Neural cell (in vitro differentiated cells): Measurements from ENCODE around the gene MALRD1. TPM values are rescaled to one million over a fixed set of nuclear protein-coding genes. Genes with fewer than 3 reads are reported as not detected.

Experiments
- H2AFZ ChIP-seq: fragments of 200-600, 300-800 bp; sonication (generic), shearing (Covaris generic); 2 replicates; pipeline ENCODE4 v1.6.0; 2014; ENCODE audit warnings: low read depth, mild to moderate bottlenecking, antibody characterized with exemption, low read length, moderate library complexity
- H3F3A ChIP-seq: fragments of 200-600 bp; shearing (Covaris generic); 2 replicates; pipeline ENCODE4 v1.6.1; 2016; ENCODE audit warnings: mild to moderate bottlenecking, moderate library complexity, mixed read lengths, antibody characterized with exemption, low read length; ENCODE audit not compliant: insufficient read depth, poor library complexity, severe bottlenecking
- H3K27ac ChIP-seq: fragments of 200-600, 300-800 bp; sonication (generic), shearing (Covaris generic); 2 replicates; pipeline ENCODE4 v1.5.1; 2014; ENCODE audit warnings: mild to moderate bottlenecking, low read length, moderate library complexity
- H3K27me3 ChIP-seq: fragments of 300-800, 200-600 bp; sonication (generic), shearing (Covaris generic); 2 replicates; pipeline ENCODE4 v1.6.0; 2014; ENCODE audit warnings: mild to moderate bottlenecking, low read depth, low read length, moderate library complexity; ENCODE audit not compliant: insufficient read depth
- H3K36me3 ChIP-seq: fragments of 300-800, 200-600 bp; sonication (generic), shearing (Covaris generic); 2 replicates; pipeline ENCODE4 v1.5.1; 2014; ENCODE audit warnings: mild to moderate bottlenecking, antibody characterized with exemption, low read length, moderate library complexity; ENCODE audit not compliant: insufficient read depth
- H3K4me2 ChIP-seq: fragments of 300-800, 200-600 bp; sonication (generic), shearing (Covaris generic); 2 replicates; pipeline ENCODE4 v1.6.0; 2014; ENCODE audit warnings: mild to moderate bottlenecking, low read length
- H3K4me3 ChIP-seq: fragments of 300-800, 200-600 bp; sonication (generic), shearing (Covaris generic); 2 replicates; pipeline ENCODE4 v1.5.1; 2014; ENCODE audit warnings: mild to moderate bottlenecking, low read length, moderate library complexity
- H3K79me2 ChIP-seq: fragments of 200-600 bp; shearing (Covaris generic); replicated peaks from 2 replicates; pipeline ENCODE4 v1.6.0; 2014; ENCODE audit warnings: mild to moderate bottlenecking, low read length, moderate library complexity; ENCODE audit not compliant: insufficient read depth
- H3K9ac ChIP-seq: fragments of 300-800, 200-600 bp; sonication (generic), shearing (Covaris generic); 2 replicates; pipeline ENCODE4 v1.6.1; 2016; ENCODE audit warnings: mild to moderate bottlenecking, low read length, mixed read lengths
- H3K9me2 ChIP-seq: fragments of 200-600 bp; shearing (Covaris generic); 2 replicates; pipeline ENCODE4 v1.6.1; 2016; ENCODE audit warnings: mild to moderate bottlenecking, low read length, mixed read lengths; ENCODE audit not compliant: insufficient read depth
- H3K9me3 ChIP-seq: fragments of 200-600, 300-800 bp; sonication (generic), shearing (Covaris generic); 2 replicates; pipeline ENCODE4 v1.6.1; 2016; ENCODE audit warnings: mild to moderate bottlenecking, mixed run types, low read length, moderate library complexity, mixed read lengths
- H4K20me1 ChIP-seq: fragments of 200-600 bp; shearing (Covaris generic); 2 replicates; pipeline ENCODE4 v1.6.1; 2016; ENCODE audit warnings: mild to moderate bottlenecking, mixed run types; ENCODE audit not compliant: insufficient read depth
- EP300 ChIP-seq: fragments of 450-650 bp; conservative IDR thresholded peaks from 2 replicates; pipeline ENCODE4 v1.6.1; 2014; ENCODE audit warnings: antibody characterized with exemption, mild to moderate bottlenecking, moderate library complexity; ENCODE audit not compliant: poor library complexity, severe bottlenecking
- EZH2 ChIP-seq: fragments of 200-600, 300-800 bp; shearing (Covaris generic), sonication (generic); IDR thresholded peaks from 2 replicates; pipeline ENCODE4 v1.6.1; 2014; ENCODE audit warnings: antibody characterized with exemption, low read length, borderline replicate concordance, mild to moderate bottlenecking; ENCODE audit not compliant: insufficient read depth, poor library complexity, severe bottlenecking
- MXI1 ChIP-seq: fragments of 450-650 bp; conservative IDR thresholded peaks from 2 replicates; pipeline ENCODE4 v1.6.1; 2014; ENCODE audit warnings: antibody characterized with exemption, mild to moderate bottlenecking; ENCODE audit not compliant: poor library complexity, severe bottlenecking
- POLR2AphosphoS5 ChIP-seq: IDR thresholded peaks from 2 replicates; pipeline ENCODE4 v1.6.1; 2012
- RAD21 ChIP-seq: fragments of 450-650 bp; conservative IDR thresholded peaks from 2 replicates; pipeline ENCODE4 v1.6.1; 2014; ENCODE audit warnings: antibody characterized with exemption, mild to moderate bottlenecking, moderate library complexity
- SMC3 ChIP-seq: fragments of 450-650 bp; conservative IDR thresholded peaks from 2 replicates; pipeline ENCODE4 v1.6.1; 2014; ENCODE audit warnings: antibody characterized with exemption, mild to moderate bottlenecking, moderate library complexity; ENCODE audit not compliant: poor library complexity
- TAF1 ChIP-seq: IDR thresholded peaks from 2 replicates; pipeline ENCODE4 v1.6.1; 2012; ENCODE audit warnings: low read depth
- polyA plus RNA-seq: library from polyadenylated mRNA; depleted of rRNA; stranded (reverse); fragments of >200 nt; gene quantifications from 2 replicates; pipeline ENCODE4 v1.2.3, GENCODE V29; 2014
- TF ChIP-seq, protein P1 (sequence below): fragments of 450-650 bp; IDR thresholded peaks from 2 replicates; pipeline ENCODE4 v1.5.1; 2014; ENCODE audit warnings: antibody characterized with exemption, mild to moderate bottlenecking, moderate library complexity; ENCODE audit not compliant: poor library complexity, severe bottlenecking
- TF ChIP-seq, protein P2 (sequence below): IDR thresholded peaks from 2 replicates; pipeline ENCODE4 v1.6.1; 2012; ENCODE audit warnings: borderline replicate concordance

MALRD1 gene
- polyA plus RNA-seq, 1 donor from 2014 or later = 0.21 TPM

DNA sequence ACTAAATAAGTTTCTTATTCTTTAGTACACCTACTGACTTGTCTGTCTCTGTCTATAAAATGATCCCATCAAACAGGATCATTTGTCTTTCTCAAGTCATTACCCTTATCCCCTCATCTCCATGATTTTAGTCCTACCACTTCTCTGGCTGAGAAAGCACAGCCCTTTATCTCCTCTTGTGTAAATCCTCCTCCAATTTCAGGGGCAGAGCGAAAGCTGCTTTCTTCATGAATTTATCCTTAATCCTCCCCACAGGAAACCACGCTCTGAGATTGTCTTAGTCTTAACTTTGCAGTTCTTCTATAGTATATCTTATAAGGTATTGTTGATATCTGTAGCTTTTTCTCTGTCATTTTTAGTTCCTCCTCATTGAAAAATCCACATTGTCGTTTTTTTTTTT, 528.0 kb downstream of the MALRD1 start:
- Histone ChIP-seq H3K27ac (no peak overlapping the region), H3K9me3 (no peaks in the 10 kb centered on the region), H3K9me2 (no peaks in the 10 kb centered on the region), H3K4me2 (no peak overlapping the region), H3K4me3 (no peak overlapping the region), H4K20me1 (no peaks in the 10 kb centered on the region), H3K79me2 (no peaks in the 10 kb centered on the region), H2AFZ (no peak overlapping the region), H3K27me3 (no peaks in the 10 kb centered on the region), H3F3A (no peaks in the 10 kb centered on the region), H3K36me3 (no peaks in the 10 kb centered on the region), H3K9ac (no peak overlapping the region)
- TF ChIP-seq SMC3 (no peak), MXI1 (no peak), RAD21 (no peak), EZH2 (no peak)
- TF ChIP-seq, protein P1, sequence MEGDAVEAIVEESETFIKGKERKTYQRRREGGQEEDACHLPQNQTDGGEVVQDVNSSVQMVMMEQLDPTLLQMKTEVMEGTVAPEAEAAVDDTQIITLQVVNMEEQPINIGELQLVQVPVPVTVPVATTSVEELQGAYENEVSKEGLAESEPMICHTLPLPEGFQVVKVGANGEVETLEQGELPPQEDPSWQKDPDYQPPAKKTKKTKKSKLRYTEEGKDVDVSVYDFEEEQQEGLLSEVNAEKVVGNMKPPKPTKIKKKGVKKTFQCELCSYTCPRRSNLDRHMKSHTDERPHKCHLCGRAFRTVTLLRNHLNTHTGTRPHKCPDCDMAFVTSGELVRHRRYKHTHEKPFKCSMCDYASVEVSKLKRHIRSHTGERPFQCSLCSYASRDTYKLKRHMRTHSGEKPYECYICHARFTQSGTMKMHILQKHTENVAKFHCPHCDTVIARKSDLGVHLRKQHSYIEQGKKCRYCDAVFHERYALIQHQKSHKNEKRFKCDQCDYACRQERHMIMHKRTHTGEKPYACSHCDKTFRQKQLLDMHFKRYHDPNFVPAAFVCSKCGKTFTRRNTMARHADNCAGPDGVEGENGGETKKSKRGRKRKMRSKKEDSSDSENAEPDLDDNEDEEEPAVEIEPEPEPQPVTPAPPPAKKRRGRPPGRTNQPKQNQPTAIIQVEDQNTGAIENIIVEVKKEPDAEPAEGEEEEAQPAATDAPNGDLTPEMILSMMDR = no peak
- TF ChIP-seq, protein P2, sequence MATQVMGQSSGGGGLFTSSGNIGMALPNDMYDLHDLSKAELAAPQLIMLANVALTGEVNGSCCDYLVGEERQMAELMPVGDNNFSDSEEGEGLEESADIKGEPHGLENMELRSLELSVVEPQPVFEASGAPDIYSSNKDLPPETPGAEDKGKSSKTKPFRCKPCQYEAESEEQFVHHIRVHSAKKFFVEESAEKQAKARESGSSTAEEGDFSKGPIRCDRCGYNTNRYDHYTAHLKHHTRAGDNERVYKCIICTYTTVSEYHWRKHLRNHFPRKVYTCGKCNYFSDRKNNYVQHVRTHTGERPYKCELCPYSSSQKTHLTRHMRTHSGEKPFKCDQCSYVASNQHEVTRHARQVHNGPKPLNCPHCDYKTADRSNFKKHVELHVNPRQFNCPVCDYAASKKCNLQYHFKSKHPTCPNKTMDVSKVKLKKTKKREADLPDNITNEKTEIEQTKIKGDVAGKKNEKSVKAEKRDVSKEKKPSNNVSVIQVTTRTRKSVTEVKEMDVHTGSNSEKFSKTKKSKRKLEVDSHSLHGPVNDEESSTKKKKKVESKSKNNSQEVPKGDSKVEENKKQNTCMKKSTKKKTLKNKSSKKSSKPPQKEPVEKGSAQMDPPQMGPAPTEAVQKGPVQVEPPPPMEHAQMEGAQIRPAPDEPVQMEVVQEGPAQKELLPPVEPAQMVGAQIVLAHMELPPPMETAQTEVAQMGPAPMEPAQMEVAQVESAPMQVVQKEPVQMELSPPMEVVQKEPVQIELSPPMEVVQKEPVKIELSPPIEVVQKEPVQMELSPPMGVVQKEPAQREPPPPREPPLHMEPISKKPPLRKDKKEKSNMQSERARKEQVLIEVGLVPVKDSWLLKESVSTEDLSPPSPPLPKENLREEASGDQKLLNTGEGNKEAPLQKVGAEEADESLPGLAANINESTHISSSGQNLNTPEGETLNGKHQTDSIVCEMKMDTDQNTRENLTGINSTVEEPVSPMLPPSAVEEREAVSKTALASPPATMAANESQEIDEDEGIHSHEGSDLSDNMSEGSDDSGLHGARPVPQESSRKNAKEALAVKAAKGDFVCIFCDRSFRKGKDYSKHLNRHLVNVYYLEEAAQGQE = no peak

DNA sequence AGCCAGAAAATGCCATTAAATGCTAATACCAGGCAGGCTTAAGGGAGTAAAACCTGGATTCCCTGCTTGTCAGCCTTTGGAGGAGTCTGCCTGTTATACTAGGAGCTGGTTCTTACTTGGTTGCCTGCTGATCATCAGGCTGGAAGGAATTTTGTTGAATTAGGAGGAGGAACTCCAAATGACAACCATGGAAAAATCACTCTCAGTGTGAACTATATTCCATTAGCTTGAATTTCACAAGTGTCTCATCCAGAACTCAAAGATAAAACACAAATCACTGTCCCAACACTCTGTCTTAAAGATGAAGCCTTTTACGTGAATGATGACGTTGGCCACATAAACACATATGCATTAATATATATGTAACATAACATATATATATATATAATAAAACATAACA, 528.8 kb downstream of the MALRD1 start:
- H3K27ac ChIP-seq = no peak overlapping the region
- H3K4me3 ChIP-seq = no peak overlapping the region
- no peaks in the 10 kb centered on the region for H3K9me3 ChIP-seq
- no peak overlapping the region for H2AFZ ChIP-seq
- no peaks in the 10 kb centered on the region for H4K20me1 ChIP-seq
- no peaks in the 10 kb centered on the region for H3K9me2 ChIP-seq
- H3K79me2 ChIP-seq = no peaks in the 10 kb centered on the region
- H3K36me3 ChIP-seq = no peaks in the 10 kb centered on the region
- no peak overlapping the region for H3K9ac ChIP-seq
- no peaks in the 10 kb centered on the region for H3K27me3 ChIP-seq
- no peak for TF ChIP-seq RAD21
- TF ChIP-seq POLR2AphosphoS5 = no peak
- no peak overlapping the region for H3K4me2 ChIP-seq
- no peaks in the 10 kb centered on the region for H3F3A ChIP-seq

DNA sequence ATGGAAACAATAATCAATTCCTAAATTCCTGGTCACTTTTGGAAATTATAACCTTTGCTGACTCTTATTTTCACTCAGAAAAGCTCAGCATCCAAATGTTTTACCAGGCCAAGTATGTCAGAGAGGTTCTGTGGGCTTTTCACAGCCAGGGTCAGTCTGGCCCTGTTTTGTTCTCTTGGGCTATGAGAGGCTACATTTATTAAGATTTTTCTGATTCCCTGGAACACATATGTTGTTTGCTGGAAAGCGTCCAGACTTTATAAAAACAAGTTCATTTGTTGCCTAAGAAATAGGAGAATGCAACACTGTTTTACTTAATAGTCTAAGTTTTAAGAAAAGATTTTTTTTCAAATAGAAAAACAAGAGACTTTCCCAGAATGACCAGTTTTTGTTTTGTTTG, 529.2 kb downstream of the MALRD1 start:
- Histone ChIP-seq H3K4me2 (no peak overlapping the region), H3K9me3 (no peaks in the 10 kb centered on the region), H3K36me3 (no peaks in the 10 kb centered on the region), H3K9me2 (no peaks in the 10 kb centered on the region), H2AFZ (no peak overlapping the region), H3K4me3 (no peak overlapping the region), H4K20me1 (no peaks in the 10 kb centered on the region), H3K27ac (no peak overlapping the region), H3K9ac (no peak overlapping the region), H3K79me2 (no peaks in the 10 kb centered on the region), H3F3A (no peaks in the 10 kb centered on the region), H3K27me3 (no peaks in the 10 kb centered on the region)
- no peak for TF ChIP-seq RAD21
- no peak for TF ChIP-seq EP300
- no peak for TF ChIP-seq MXI1
- TF ChIP-seq POLR2AphosphoS5 = no peak
- TF ChIP-seq SMC3 = no peak
- TF ChIP-seq EZH2 = no peak
- TF ChIP-seq, protein P2 = no peak
- TF ChIP-seq, protein P1 = no peak
- no peak for TF ChIP-seq TAF1
